ENCODE results near the gene RCAN3.
"Not testable (repeated sequence)": the region's sequence is repeated elsewhere in the genome, so short reads cannot be mapped to it uniquely, and the experiment has no call there.

RCAN3 gene

DNA sequence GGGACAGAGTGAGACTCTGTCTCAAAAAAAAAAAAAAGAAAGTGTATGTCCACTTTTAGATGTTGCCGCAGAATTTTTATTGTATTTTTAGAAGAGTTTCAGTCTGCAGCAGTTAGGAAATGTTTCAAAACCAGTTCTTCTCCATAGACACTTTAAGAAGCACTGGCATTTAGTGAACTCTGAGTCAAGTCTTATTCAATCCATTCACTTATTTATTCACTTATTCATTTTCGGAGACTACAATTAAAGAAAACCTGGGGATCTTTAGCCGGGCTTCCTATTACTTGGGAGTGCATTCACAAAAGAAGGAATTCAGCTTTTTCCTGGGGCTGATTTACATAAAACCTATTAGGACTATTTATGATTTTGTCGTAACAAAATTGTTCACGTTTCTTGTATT, 12.3 kb downstream of the RCAN3 start:
- DNase-seq (ENCODE audit: low read depth) = no peak

DNA sequence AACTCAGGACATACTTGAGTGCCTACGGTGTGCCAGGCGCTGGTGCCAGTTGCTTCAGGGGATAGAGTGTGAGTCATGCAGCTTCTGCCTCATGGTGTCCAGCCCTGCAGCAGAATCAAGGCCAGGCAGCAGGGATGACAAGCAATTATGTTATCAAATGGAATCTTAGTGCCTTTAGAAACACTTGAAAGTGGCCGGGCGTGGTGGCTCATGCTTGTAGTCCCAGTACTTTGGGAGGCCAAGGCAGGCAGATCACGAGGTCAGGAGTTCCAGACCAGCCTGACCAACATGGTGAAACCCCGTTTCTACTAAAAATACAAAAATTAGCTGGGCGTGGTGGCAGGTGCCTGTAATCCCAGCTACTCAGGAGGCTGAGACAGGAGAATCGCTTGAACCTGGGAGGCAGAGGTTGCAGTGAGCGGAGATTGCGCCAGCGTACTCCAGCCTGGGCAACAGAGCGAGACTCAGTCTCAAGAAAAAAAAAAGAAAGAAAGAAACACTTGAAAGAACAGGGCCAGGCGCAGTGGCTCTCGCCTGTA, 13.1 kb downstream of the RCAN3 start:
- DNase-seq (ENCODE audit: low read depth) = not testable (repeated sequence)

DNA sequence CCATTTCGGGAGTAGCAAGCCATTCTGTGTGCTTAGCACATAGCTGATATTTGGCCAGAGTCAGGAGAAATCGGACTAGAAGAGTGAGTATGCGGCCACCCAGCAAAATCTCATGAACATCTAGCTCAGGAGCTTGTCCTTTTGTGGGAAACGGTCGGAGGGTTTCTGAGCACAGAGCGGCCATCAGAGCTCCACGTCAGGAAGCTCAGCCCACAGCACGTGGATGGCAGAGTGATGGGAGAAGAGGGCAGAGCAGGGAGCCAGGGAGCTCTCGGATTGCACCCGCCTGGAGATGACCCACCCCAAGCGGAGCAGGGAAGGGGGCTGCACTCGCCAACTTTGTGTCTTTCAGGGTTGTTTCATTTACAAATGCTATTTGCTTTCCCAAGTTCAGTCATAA, 13.9 kb downstream of the RCAN3 start:
- no peak for DNase-seq (ENCODE audit: low read depth)

DNA sequence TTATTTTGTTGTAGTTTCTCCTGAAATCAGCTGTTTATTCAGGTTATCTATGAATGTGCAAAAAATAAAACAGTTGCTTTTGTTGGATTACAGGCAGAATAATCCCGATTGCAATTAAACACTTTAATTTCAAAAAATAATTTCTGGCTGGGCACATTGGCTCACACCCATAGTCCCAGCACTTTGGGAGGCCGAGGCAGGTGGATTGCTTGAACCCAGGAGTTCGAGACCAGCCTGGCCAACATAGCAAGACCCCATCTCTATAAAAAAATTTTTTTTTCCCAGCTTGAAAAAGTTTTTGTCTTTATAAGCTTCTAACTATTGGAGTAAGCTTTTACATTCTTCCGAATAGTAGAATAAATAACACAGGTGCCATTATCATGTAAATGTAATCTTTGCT, 15.3 kb downstream of the RCAN3 start:
- no peak for DNase-seq (ENCODE audit: low read depth)

DNA sequence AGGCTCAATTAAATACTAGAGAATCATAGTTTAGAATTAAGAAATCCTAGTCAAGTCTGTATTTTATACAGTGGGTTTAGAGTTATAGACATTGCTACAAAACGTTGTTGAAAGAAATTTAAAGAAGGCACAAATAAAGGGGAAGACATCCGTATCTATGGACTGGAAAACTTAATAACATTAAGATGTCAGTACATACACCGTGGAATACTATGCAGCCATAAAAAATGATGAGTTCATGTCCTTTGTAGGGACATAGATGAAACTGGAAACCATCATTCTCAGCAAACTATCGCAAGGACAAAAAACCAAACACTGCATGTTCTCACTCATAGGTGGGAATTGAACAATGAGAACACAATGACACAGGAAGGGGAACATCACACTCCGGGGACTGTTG, 17.6 kb downstream of the RCAN3 start:
- not testable (repeated sequence) for DNase-seq (ENCODE audit: low read depth)

DNA sequence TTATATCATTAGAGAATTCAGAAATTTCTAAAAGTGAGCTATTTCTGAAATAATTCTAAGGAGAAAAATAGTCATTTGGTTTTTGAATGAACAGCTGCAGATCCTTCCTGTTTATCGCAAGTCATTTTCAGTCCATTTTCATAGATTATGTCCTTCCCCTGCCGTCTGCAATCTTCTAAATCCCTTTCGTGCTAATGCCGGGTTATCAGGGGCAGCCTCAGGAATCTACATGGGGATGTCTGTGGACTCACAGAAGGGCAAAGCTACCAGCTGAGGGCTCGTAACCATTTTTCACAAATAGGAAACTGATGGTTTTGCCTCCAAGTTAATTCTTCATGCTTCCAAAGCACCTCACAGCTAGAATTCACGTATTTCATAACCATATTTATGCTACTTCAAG, 23.0 kb downstream of the RCAN3 start:
- no peak for DNase-seq (ENCODE audit: low read depth)

DNA sequence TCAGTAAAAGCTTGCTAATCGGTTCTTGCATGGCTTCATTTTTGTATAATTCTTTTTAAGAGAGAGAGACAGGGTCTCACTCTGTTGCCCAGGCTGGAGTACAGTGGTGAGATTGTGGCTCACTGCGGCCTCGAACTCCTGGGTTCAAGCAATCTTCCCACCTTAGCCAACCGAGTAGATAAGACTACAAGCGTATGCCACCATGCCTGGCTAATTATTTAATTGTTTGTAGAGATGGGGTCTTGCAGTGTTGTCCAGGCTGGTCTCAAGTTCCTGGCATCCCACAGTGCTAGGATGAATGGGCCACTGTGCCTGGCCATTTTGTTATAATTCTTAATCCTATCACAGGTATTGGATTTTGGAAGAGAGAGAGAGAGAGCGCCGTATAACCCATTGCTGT, 23.4 kb downstream of the RCAN3 start:
- no peak for DNase-seq (ENCODE audit: low read depth)

DNA sequence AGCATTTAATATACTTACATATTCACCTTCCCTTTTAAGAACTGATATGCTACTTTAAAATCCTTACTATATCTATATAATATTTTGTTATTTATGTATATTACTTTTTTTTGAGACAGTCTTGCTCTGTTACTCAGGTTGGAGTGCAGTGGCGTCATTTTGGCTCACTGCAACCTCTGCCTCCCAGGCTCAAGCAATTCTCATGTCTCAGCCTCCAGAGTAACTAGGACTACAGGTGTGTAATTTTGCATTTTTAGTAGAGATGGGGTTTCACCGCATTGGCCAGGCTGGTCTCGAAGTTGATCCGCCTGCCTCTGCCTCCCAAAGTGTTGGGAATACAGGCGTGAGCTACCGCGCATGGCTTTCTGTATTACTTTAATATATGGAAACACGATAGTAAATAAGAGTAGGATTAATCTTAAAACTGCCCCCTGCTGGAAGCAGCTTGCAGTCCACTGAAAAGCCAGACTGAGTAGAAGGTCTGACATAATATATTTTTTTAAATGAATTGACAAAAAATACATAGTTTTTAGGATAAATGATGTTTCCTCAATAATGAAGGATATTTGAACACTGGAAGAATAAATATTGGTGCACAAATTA, 24.4 kb downstream of the RCAN3 start:
- DNase-seq (ENCODE audit: low read depth) = no peak

DNA sequence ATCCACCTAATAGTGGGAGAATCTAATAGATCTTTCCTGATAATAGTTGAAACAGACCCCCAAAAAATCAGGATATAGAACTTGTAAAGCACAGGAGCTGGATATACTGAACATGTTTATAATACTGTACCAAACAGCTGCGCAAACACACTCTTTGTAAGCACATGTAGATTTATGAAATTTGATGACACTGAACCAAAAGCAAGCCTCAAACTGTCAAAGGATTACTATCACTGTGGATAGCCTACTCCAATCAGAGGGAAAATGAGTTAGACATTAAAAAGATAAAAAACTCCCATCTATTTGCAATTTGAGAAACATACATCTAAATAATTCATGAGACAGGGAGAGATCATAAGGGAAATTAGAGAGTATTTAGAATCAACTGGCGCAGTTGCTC, 26.1 kb downstream of the RCAN3 start:
- no peak for DNase-seq (ENCODE audit: low read depth)

DNA sequence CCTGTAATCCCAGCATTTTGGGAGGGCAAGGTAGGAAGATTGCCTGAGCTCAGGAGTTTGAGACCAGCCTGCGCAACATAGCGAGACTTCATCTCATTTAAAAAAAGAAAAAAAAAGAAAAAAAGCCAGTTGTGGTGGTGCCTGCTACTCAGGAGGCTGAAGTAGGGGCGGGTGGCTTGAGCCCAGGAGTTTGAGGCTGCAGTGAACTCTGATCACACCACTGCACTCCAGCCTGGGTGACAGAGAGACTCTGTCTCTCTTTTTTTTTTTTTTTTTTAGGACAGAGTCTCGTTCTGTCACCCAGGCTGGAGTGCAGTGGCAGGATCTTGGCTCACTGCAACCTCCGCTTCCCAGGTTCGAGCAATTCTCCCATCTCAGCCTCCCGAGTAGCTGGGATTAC, 26.7 kb downstream of the RCAN3 start:
- DNase-seq (ENCODE audit: low read depth) = not testable (repeated sequence)

DNA sequence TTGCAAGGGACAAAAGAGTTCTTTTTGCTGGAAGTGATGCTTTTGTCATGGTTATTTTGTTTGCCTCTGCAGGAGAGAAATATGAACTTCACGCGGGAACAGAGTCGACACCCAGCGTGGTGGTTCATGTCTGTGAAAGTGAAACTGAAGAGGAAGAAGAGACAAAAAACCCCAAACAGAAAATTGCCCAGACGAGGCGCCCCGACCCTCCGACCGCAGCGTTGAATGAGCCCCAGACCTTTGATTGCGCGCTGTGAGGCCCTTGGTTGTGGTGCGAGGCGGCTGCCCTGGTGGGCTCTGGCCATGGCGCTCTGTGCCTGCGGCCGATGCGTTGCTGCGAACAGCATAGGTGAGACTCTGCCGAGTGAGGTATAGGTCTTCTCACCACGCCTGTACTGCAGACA, 32.4 kb downstream of the RCAN3 start:
- no peak for DNase-seq (ENCODE audit: low read depth)

DNA sequence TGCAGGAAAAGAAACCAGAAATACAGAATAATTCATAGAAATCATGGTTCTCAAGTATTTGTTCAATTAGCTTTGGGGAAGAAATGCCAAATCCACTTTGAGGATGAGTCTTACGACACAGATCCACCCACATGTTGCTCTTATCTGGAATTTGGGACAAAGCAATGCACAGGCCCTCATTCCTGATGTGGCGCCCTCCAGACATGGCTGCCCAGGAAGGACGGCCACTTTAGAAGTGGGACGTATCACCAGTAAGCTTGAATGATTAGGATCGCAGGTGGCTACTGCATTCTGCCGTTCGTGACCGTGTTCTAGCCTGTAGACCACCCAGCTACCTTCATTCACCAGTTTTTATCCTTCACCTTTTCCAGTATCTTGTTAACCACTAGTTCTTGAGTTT, 33.1 kb downstream of the RCAN3 start:
- DNase-seq (ENCODE audit: low read depth) = no peak

DNA sequence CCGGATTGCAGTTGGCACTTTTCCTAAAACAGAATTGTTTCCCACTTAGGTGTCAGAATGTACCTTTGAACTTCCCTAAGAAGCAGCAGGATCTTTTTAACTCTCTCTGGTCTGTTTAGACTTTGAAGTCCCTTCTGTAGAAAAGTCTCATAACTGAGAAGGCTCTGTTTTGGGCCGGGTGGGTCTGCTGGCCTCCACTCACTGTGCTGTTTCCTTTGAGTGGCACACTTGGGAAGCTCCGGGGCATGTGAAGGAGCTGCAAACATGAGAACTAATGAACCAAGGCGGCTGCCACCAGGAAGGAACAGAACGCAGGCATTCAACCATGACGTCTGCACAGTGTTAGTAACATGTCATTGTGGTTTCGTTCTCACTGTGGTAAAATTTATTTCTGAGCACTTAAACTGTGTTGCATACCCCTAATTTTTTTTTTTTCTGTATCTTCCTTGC, 33.8 kb downstream of the RCAN3 start:
- no peak for DNase-seq (ENCODE audit: low read depth)

DNA sequence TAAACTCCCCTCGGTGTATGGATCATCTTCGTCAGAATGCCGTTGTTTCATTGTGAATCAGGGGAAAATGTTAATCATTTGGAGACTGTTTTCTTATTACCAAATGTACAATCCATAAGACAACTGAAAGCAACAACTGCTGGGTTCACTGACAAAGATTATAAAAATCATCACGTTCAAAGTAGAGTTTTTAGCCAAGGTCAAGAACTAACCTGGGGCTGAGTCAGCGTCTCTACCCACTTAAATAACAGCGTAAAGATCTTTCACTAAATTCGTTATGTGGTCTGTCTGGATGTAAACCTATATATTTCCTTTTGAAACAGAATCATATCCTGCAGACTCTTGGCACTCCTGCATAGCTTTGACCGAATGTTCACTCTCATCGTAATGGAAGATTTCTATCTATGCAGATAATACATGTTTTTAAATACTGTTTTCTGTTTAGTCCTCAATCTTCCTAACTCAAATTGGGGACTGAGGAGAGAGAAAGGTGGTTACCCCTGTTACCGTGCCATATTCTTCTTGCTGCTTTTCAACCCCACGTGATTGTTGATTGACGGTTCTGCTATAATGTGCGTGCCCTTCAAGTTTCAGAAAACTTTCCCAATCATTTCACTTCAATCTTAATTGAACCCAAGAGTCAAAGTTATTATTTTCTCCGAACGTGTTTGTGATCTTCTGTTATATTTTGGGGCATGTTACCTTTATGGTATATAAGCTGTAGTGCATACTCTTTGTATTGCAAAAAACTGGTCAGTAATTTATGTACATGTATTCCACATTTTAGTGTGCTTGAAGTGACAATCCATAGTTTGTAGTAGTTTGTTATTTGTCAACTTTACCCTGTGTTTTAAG, 37.6 kb downstream of the RCAN3 start:
- DNase-seq (ENCODE audit: low read depth) = no peak

DNA sequence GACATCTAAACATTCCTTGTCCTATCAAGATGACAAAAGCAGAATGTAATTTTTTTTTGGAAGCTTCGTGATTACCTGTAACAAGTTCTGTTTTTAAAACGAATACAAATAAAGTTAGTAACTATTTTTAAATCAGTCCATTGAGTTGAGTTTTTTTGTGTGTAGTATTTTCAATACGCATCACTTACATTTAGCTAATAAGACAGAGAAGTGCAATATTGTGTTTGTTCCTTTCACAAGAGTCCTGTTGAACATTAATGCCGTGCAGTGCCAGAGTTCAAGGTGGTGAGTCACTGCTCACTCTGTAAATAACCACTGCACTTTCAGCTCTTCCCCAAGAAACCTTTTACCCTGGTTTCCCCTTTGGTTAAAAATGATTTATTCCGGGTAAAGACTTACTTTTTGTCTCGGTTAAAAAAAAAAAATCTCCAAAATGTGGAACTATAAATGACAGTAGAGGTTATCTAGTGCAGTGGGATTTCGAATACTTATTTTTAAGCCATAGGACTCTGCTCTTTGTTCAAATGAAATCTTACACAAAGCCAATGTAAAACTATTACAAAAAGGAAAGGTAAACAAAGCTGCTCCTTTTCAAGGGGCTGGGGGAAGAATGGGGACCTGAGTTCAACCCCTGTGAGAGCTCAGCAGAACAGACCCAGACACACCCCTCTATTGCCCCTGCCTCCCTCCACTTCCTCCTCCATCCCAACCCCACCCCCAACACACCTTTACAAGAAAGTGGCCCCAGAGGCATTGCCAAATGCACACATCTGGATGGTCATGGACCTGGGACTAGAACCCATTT, 38.5 kb downstream of the RCAN3 start:
- DNase-seq (ENCODE audit: low read depth) = peak; percentile 43

DNA sequence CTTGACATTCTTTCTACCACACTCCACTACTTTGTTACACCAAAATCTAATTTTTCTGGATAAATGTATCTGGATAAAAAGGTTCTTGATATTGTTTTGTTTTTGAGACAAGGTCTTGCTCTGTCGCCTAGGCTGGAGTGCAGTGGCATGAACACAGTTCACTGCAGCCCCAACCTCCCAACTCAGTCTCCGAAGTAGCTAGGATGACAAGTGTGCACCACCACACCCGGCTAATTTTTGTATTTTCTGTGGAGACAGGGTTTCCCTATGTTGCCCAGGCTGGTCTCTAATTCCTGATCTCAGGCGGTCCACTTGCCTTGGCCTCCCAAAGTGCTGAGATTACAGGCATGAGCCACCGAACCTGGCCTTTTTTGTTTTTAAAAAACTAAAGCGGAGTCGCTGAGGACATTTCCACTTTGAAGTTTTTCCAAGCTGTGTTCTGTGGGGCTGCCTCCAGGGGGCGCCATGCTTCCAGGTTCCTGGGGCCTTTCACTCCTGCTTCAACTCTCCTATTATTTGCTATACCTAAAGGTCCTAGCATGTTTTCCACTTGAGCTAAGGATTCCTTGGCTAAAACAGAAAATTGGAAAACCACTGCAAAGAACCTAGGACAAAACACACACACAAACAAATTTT, 39.2 kb downstream of the RCAN3 start:
- no peak for DNase-seq (ENCODE audit: low read depth)

DNA sequence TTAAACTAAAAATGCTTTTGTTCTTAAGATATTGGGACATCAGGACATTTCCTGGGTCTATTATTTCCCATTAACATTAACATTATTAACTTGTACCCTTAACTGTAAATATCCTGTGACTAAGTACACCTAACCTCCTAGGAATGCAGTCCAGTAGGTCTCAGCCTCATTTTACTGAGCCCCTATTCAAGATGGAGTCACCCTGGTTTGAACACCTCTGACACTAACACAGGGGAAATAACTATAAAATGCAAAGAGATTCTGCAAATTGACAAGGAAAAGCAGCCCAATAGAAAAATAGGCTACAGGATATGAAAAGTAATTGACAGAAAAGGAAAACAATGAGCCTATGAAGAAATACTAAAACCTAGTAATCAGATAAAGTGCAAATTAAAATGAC, 41.6 kb downstream of the RCAN3 start:
- no peak for DNase-seq (ENCODE audit: low read depth)

DNA sequence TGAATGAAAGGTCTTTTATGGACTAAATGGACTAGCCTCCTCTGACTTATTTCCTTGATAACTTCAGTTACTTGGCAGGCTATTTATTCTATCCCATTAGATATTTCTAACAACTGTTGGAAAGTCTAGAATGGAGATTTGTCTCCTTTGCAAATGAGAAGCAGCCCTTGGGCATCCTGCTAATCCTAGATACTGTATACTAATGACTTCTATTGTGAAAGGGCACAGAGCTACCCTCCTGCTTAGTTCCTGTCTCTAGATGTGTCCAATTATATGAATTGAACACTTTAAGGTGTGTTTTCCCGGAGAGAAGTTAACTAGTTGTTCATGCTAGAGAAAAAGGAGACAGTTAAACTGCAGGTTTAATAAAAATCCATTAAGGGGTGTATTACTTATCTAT, 43.0 kb downstream of the RCAN3 start:
- no peak for DNase-seq (ENCODE audit: low read depth)

DNA sequence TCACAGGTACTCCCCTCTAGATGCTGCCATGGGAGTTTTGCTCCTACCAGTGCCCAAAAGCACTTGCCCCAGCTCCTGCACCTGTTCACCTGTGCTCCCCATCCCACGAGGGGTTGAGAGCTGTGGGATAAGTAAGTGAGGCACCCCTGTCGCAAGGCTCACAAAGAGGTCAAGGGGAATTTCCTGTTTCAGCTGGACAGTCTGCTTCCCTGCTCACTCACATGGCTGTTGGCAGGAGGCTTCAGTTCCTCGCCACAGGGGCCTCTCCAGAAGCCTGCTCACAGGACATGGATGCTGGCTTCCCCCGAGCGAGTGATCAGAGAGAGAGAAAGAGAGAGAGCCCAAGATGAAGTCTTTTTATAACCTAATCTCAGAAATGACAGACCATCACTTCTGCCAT, 44.6 kb downstream of the RCAN3 start:
- no peak for DNase-seq (ENCODE audit: low read depth)

DNA sequence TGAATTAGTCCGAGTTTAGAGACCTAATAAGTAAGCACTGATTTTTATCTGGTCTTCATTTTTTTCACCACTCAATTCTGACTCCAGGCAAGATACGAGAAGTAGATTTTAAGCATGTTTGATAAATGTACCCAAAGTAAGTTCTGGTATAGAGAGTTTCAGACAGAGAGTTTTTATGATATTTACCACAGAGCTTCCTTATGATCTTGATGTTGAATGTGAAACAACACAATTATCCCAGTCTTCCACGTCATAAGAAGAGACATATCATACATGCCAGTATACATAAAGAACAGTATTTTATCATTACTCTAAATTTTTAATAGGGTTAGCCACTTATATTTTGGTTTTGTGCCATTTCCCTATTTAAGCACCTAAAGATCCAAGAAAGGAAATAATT, 45.4 kb downstream of the RCAN3 start:
- DNase-seq (ENCODE audit: low read depth) = no peak

DNA sequence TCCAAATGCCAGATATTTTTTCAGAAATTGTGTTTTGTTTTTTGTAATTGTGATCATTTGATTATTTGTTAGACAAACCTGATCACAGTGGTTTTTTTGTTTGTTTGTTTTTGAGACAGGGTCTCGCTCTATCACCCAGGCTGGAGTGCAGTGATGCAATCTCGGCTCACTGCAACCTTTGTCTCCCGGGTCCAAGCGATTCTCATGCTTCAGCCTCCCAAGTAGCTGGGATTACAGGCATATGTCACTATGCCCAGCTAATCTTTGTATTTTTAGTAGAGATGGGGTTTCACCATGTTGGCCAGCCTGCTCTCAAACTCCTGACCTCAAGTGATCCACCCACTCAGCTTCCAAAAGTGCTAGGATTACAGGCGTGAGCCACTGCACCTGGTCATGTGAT, 46.6 kb downstream of the RCAN3 start:
- not testable (repeated sequence) for DNase-seq (ENCODE audit: low read depth)

DNA sequence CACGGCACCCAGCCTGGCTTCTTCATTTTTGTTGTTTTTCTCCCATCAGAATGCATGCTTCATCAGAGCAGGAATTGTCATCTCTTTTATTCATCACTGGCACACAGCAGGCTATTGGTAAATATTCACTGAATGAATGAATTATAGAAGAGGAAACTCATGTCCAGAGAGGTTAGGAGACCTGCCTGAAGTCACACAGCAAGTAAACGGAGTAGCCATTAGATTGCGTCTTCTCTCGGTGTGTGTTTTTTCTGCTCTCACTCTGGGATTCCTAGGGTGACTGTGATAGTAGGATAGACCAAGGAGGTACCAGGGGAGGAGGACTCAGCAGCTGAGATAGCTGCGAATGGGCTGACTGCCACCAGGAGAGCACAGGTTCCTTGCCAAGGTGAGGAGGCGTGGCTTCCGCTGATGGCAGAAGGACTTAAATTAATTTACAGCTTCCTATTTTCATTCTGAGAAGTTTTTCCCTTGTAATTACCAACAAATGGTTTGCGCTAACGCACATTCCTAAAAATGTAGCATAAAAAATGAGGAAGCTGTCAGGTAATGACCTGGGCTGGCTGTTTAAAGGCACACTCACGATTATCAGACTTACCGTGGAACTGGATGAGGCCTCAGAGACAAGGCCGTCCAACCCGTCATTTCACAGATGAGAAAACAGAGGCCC, 48.8 kb downstream of the RCAN3 start:
- DNase-seq (ENCODE audit: low read depth) = no peak
